HG03565 (cell line): ENCODE data around the gene SH3GL3.

Source experiments
- ATAC-seq: cut with Tn5 transposase; IDR thresholded peaks from one replicate; pipeline ENCODE4 v1.9.1; 2021; ENCODE audit warnings: mild to moderate bottlenecking, moderate library complexity; ENCODE audit not compliant: unreplicated experiment

The SH3GL3 gene

GRCh38 chr15:83610132-83610531 lies 163.0 kb downstream of the SH3GL3 start:
- no peak for ATAC-seq

DNA sequence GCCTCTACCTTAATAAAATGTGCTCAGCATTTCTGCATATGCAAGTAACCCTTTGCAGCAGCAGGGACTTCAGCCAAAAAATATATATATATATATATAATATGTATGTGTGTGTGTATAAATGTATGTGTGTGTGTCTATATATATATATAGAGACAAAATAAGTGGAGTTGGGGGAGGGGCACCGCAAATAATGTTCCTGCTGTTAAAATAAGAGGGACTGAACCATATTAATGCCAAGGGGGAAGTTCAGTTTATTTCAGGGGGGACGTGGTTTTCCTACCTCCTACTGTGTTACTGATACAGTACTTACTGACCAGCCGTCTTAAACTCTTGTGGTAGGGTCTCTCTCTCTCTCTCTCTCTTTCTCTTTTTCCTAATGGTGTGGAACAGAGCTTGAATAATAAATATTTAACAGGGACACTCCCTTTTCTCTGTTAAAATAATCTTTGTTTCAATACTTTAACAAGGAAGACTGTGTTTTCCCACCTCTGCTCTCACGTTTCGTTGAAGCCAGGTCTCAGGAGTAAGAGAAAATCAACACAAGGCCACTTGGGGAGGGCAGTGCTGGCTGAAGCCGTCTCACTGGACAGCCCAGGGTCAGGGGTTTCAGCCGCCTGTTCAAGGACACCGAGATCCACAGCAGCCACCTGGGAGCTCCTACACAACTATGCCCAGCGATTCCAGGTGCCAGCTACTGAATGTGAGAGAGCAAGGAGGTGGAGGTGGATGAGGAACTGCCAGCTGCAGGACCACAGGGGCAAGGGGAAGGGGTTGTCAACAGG lies 164.0 kb downstream of the SH3GL3 start:
- no peak for ATAC-seq

DNA sequence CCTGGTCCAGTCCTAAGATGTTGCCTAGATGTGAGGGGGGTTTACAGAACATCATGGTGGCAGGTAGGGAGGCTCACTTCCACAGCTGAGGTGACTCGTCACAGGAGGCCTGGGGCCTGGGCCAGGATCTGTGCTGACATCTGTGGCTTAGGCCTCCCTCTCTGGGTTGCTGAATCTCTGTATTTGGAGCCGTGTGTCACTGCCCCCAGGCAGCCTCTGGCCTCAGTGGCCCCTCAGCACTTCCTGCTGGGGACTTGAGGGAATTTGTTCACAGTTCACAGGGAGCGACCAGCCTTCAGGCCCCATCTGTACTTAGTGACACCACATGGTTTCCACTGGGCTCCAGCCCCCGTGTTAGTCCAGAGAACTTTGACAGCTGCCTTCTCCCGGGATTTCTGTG lies 165.1 kb downstream of the SH3GL3 start:
- ATAC-seq, result no peak

GRCh38 chr15:83612898-83613635 lies 165.9 kb downstream of the SH3GL3 start:
- ATAC-seq, result no peak

GRCh38 chr15:83613714-83614113 lies 166.6 kb downstream of the SH3GL3 start:
- no peak for ATAC-seq

DNA sequence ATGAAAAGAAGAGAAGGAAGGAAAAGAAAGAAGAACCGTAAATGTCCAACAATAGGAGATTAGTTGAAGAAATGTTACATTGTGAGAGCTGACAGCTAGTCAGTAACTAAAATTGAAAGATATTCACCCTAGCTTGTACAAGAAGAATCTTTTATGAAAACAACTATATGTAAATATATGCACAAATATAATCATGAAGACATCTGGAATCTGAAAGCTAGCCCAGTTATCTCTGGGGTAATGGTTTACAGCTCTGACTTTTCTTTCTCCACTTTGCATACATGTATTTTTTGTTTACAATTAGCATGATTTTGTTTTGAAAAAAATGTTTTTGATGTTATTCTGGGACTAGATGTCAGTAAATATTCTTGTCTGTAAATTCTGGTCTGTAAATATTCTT lies 169.7 kb downstream of the SH3GL3 start:
- no peak for ATAC-seq

DNA sequence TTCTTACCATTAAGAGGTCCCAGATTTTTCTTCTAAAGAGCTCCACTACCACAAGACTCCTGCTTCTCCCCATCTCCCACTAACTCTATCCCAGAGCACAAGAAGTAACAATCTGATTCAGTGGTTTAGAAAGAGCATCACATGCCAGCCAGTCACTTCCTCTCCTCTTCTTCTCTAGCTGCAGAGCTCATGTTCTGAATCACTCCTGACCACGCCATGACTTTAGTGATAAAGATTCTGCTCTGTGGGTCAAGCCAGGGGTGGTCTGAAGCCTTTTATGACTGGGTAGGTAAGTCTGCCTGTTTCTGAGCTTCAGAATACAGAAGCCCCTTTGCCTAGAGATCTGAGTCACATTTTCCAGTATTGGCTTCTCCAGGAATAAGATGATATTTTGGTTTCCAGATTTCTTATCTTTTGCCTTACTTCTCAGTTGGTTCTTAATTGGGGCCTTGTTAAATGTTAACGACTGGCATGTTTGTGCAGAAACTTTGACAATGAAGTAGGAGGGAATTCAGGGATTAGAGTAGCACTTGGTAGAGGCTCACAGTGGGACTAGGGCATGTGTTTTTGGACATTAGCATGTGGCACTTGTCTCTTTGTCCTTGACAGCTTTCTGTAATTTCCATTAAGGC lies 179.1 kb downstream of the SH3GL3 start:
- ATAC-seq, result no peak

- no peak for ATAC-seq
Measured at GRCh38 chr15:83631534-83631933, 184.4 kb downstream of the SH3GL3 start.

- ATAC-seq, result no peak
Measured at GRCh38 chr15:83643201-83643600, 196.1 kb downstream of the SH3GL3 start.

DNA sequence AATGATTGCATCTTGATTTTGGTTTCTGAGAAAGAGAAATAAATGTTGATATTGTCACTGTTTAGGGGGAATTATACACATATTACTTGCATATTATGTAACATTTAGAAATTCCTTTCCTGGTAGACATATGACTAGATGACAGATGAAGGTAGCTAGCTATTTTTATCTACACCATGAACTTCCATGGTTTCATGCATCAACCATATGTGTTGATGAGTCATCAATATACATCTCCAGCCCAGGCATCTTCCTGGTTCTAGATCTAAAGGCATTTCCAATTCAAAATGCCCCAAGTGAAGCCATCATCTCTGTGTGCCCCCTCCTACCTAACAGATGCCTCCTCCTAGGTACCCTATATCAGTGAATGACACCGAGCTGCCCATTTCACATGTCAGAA lies 197.3 kb downstream of the SH3GL3 start:
- ATAC-seq, result no peak

DNA sequence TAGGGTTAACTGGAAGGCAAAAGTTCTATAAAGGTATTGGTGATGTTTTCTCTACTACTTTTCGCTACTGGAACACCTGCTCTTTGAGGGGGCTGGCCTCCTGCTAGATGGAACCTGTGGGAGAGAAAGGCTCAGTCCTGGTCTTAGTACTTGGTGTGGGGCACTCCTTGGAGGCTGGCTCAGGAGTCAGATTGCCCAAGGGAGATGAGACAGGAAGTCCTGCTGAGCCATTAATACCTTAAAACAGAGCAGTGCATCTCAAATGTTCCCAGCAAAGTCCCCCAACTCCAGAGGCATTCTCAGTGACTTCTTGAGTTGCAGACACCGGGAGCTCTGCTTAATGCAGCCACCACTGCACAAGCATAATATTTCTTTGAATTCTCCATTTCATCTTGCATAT lies 203.7 kb downstream of the SH3GL3 start:
- ATAC-seq, result no peak

GRCh38 chr15:83651541-83651940 lies 204.4 kb downstream of the SH3GL3 start:
- no peak for ATAC-seq

GRCh38 chr15:83652626-83653204 lies 205.6 kb downstream of the SH3GL3 start:
- ATAC-seq, result no peak

DNA sequence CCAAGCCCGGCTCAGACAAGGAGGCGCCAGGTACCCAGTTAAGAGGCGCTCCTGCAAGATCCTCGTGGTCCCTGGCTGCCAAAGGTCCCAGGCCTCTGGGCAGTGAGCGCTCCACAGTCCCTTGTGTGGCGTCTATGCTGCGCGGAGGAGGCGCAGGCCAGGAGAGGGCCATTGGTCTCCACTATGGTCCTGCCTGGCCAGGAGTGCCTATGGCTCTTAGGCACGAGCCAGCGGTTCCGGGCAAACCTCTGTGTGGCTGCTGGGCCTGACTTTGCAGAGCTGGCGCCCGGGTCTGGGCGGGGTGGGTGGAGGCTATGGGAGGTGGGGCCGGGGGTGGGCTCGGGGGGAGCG lies 206.1 kb downstream of the SH3GL3 start:
- ATAC-seq, result no peak

DNA sequence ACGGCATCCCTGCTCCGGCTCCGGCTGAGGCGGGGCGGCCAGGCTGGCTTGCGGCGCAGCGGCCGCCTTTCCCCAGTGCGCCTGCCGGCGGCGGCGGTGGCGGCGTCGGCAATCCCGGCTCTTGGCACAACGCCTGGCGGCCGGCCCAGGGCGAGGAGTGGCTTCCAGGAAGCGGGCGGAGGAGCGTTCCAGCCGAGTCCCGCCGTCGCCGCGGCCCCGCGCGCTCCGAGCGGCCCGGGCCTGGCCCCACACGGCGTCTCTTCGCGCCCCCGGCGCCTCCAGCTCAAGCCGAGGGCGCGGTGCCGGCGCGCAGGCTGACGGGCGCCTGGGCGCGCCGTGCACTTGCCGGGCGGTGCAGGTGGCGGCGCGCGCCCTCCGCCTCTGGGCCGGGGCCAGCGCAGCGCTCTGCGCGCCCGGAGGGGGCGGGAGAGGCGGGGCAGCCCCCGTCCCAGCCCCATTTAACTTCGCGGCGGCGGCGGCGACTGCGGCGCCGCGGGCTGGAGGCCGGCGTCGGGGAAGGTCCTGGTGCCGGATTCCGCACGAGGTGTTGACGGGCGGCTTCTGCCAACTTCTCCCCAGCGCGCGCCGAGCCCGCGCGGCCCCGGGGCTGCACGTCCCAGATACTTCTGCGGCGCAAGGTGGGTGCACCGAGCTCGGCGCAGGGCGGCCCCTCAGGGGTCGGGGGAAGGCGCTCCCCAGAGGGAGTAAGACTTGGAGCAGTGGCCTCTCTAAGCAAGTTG lies 206.7 kb downstream of the SH3GL3 start, which contains the start of gene ADAMTSL3:
TSS of gene ADAMTSL3 (plus strand) at position 485 of the 740 bp plus-strand sequence. CDS start 1,639 bp downstream, outside the sequence.
- no peak for ATAC-seq

DNA sequence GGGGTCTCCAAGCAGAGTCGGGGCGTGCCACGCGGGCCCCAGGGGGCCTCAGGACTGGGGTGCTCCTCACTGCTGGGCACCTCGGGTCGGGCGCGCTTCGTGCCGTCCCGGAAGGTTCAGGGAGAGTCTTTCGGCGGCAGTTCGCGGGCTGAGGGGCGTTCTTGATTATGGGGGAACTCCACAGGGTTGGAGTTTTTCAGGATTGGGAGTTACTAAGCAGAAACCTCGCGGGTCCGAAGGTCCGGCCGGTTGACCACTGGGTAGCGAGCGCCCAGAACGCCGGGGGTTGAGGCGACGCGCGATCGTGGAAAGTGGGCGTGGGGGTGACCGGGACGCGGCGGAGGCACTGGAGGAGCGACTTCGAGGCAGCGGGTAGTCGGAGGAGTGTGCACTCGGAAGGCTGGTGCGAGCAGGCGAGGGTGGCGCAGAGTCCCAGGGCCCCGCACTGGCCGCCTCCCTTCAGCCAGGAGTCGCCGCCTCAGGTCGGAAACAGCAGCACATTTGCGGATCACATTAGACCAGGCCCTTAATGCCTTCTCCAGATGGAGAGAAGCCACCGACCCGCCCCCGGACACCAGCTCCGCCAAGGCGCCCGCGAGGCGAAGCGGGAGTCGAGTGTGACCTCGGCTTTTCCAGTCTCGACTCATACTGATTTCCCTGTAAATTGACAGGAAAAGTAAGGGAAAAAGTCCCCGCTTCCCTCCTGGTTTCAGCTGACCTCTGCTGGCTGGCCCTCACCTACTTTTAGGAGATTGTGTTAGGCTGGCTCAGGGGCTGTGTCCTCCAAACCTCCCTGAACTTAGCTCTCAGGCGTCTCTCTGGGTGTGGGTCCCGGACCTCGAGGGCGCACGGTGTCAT lies 207.5 kb downstream of the SH3GL3 start:
- ATAC-seq, result no peak

- no peak for ATAC-seq
Measured at GRCh38 chr15:83655237-83655616, 208.1 kb downstream of the SH3GL3 start.

DNA sequence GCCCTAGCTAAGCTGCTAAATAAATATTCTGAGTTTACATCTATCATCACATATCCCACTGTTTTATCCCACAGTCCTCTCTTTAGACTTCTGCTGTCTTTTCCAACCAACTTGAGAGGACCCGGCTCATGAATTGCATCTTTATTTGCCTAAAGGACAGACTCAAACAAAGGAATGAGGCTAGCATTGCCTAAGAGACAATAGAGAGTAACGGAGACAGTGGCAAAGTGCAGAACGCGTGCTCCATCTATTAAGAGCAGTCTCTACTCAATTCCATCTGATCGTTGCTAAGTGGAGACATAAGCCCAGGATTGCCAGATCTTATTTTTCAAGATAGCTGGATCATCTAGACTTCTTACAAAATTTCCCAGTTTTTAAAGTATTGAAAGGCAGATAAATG lies 209.1 kb downstream of the SH3GL3 start:
- ATAC-seq, result no peak

- no peak for ATAC-seq
Measured at GRCh38 chr15:83656943-83657528, 209.9 kb downstream of the SH3GL3 start.

- no peak for ATAC-seq
Measured at GRCh38 chr15:83657549-83657948, 210.4 kb downstream of the SH3GL3 start.
